IMR-90 (cell line): ENCODE measurements around the gene AMFR.

ENCODE experiments used
- CTCF ChIP-seq: conservative IDR thresholded peaks from 2 replicates; pipeline ENCODE4 v1.5.1; 2012; ENCODE audit warnings: mild to moderate bottlenecking, low read depth, low read length, improper control_type of control experiment
- MXI1 ChIP-seq: IDR thresholded peaks from 2 replicates; pipeline ENCODE4 v1.6.1; 2012; ENCODE audit warnings: low read depth, mild to moderate bottlenecking, low read length, moderate library complexity, borderline replicate concordance

GRCh38 chr16:56334761-56335160 is 90.6 kb downstream of the AMFR start:
- TF ChIP-seq MXI1 = no peak
- no peak for TF ChIP-seq CTCF
